Stimulated activated CD8-positive, alpha-beta memory T cell treated with anti-CD3 and anti-CD28 coated beads, Interleukin-7, amount 100 ng/mL, for 1 hour (primary cell): ENCODE data around the gene RSRC2.
A peak's percentile ranks its signal among the peaks of the same experiment; 100 is the strongest.
"Not testable (repeated sequence)": the region's sequence is repeated elsewhere in the genome, so short reads cannot be mapped to it uniquely, and the experiment has no call there.

Experiments used
- DNase-seq, 2 donors: peaks; one replicate each; pipeline ENCODE4 v3.0.0-alpha.2; 2020; ENCODE audit warnings: low read depth in 2 of 2

The RSRC2 gene

GRCh38 chr12:122526683-122527477 is at the start of gene RSRC2, which contains the start of gene KNTC1:
TSS of gene RSRC2 (minus strand) at chr12:122526936. CDS start at chr12:122526853, 83 bp downstream.
TSS of gene KNTC1 (plus strand) at chr12:122527249. CDS start at chr12:122530064, 2,815 bp downstream.
- peak; percentile 92 to 96 for DNase-seq

GRCh38 chr12:122571821-122572220 is 45.1 kb upstream of the RSRC2 start:
- DNase-seq = no peak

GRCh38 chr12:122570006-122570405 is 43.3 kb upstream of the RSRC2 start:
- not testable (repeated sequence) for DNase-seq

DNA sequence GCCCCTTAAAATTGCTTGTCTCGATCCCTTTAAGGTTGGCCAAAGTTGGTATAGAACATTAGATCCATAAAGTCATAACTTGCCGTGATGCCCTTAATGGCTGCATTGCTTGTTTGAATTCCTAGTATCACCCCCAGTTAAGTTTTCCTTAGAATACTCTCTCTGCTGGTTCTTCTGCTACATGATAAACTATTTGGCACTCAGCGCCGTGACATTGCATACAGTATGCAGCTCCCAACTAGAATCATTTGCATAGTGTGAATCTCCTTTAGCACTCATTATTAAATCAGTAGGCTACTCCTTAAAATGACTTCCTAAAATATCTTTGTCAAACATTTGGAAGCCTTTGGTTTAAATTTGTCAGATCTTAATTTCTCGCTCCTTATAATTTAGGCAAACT is 42.6 kb upstream of the RSRC2 start:
- DNase-seq = no peak

DNA sequence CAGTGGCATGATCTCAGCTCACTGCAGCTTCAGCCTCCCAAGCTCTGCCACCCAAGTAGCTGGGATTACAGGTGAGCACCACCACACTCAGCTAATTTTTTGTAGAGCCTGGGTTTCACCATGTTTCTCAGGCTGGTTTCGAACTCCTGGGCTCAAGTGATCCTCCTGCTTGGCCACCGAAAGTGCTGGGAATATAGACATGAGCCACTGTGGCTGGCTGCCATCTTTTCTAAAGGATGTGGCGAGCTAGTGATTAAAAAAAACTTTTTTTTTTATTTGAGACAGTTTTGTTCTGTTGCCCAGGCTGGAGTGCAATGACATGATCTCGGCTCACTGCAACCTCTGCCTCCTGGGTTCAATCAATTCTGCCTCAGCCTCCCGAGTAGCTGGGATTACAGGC is 40.1 kb upstream of the RSRC2 start:
- not testable (repeated sequence) for DNase-seq

DNA sequence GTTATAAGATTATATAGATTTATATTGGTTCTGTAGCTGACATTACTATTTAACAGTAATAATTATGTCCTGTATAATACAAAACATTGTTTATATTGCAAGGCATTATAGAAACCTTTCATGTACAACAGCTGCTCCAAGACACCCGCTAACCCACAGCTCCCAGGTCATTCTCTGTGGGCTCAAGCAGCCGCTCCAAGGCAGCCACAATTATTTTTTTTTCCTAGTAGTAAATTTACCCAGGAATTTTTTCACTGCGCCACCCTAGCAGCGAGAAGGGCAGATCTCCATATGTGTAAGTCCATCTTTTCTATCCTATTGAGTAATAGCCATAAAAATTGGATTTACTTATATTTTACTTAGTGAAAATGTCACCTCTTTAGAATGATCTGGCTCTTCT is 36.6 kb upstream of the RSRC2 start:
- DNase-seq = no peak

DNA sequence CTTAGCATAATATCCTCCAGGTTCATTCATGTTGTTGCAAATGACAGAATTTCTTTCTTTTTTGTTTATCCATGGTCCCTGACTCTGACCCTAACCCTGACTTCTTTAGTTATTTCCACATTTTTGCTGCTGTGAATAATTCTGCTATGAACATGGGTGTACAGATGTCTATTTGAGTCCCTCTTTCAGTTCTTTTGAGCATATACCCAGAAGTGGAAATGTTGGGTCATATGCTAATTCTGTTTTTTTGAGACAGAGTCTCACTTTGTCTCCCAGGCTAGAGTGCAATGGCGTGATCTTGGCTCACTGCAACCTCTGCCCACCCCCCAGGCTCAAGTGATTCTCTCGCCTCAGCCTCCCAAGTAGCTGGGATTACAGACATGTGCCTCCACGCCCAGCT is 33.4 kb upstream of the RSRC2 start:
- DNase-seq = no peak

DNA sequence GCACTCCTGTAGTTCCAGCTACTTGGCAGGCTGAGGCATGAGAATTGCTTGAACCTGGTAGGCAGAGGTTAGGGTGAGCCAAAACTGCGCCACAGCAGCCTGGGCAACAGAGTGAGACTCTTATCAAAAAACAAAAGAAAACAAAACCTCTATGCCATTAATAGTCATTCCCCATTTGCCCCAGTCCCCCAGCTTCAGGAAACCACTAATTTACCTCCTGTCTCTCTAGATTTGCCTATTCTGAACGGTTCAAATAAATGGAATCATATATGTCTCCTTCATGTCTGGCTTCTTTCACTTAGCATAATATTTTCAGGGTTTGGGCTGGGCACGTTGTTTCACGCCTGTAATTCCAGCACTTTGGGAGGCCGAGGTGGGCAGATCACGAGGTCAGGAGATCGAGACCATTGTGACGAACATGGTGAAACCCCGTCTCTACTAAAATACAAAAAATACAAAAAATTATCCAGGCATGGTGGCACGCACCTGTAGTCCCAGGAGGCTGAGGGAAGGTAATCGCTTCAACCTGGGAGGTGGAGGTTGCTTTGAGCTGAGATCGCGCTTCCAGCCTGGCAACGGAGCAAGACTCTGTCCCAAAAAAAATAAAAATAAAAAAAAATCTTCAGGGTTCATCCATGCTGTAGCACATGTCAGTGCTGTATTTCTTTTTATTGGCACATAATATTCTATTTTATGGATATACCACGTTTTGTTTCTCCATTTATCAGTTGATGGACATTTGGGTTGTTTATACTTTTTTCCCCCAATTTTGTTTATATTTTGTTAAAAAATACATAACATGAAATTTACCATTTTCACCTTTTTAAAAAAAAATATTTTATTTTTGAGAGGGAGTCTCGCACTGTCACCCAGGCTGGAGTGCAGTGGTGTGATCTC is 32.3 kb upstream of the RSRC2 start:
- no peak for DNase-seq

DNA sequence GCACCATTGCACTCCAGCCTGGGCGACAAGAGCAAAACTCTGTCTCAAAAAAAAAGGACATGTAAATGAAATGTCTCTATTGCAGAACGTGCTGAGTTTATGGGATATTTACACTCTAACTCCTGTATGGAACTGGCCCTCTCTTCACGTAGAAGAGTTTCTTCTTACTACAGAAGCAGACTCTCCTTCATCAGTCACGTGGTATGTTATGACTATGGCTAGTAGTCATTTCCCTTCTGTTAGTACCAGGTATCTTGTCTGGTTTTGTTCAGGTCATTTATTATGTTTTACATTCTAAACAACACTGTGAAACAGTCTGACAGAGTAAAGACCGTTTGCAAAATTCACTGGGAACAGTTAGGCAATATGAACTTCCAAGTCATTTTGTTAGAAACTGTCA is 20.6 kb upstream of the RSRC2 start:
- DNase-seq = no peak

GRCh38 chr12:122545855-122546254 is 19.1 kb upstream of the RSRC2 start:
- no peak for DNase-seq

DNA sequence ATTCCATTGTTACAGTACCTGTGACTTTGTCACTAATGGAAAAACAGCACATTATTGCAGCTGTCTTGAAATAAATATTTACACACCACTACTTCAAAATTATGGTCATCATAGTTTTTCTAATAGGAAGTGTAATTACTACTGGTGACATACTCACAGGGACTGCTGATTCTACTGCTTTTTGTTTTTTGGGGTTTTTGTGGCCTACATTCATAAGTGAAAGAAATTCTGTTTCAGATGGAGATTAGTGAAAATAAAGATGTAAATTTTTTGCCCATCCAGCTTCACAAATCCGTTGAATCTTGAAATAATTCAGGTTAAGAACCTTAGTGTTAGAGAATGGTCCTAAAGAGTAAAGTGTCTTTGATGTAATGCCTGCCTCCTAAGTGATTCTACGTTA is 17.8 kb upstream of the RSRC2 start:
- no peak for DNase-seq

- no peak for DNase-seq
Measured at GRCh38 chr12:122538496-122538895, 11.8 kb upstream of the RSRC2 start.

DNA sequence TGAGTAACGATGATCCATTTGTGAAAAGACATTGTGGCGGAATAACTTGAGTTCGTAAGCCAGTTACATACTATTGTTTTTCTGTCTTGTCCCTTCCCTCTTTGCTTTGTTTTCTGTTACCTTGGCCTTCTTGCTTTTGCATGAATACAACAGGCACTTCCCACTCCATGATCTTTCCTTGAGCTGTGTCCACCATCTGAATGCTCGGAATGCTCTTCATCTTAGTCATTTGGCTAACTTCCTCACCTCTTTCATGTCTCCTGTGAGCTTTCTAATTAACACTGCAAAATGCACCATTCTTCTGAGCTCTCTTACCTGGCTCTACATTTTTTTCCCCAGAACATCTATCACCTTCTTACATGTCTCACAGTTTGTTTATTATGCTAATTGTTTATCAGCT is 10.3 kb upstream of the RSRC2 start:
- no peak for DNase-seq

DNA sequence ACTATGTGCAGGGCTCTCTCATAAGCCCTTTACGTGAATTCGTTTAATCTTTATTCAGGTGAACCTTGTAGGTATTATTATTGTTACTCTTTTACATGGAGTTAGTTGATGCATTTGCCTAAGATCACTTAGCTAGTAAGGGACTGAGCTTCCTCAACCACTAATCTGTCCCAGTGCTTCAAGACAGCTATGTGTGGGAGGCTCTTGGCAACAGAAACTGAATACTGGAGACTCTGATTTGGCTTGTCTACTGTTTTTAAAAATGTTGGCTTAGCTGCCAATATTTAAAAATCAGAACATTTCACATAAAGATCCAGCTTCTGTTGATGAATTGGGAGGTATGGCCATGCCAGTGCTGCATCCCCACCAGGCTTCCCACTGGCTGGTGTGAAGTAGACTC is 7.1 kb upstream of the RSRC2 start:
- DNase-seq = no peak

DNA sequence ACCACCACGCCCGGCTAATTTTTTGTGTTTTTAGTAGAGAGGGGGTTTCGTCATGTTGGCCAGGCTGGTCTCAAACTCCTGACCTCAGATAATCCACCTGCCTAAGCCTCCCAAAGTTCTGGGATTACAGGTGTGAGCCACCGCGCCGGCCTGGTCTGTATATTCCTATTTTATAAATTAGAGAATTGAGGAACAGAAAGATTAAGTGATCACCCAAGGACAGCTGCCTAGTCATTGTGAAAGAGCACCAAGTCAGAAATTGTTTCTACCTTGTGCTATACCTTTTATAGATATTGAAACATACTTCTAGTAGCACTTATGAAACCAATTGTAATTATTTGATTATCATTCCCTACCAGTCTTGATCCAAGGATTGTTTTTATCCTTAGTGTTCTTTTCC is 2.3 kb upstream of the RSRC2 start:
- no peak for DNase-seq

DNA sequence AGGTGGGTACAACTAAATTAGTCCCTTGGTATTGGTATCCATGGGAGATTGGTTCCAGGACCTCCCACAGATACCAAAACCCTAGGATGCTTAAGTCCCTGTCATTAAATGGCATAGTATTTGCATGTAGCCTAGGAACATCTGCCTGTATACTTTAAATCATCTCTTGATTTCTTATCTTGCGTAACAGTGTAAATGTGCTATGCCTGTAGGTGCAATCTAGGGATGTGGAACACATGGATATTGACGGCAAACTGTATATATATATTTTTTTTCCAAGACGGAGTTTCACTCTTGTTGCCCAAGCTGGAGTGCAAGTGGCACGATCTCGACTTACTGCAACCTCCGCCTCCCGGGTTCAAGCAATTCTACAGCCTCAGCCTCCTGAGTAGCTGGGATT is 1.8 kb upstream of the RSRC2 start:
- DNase-seq = no peak

DNA sequence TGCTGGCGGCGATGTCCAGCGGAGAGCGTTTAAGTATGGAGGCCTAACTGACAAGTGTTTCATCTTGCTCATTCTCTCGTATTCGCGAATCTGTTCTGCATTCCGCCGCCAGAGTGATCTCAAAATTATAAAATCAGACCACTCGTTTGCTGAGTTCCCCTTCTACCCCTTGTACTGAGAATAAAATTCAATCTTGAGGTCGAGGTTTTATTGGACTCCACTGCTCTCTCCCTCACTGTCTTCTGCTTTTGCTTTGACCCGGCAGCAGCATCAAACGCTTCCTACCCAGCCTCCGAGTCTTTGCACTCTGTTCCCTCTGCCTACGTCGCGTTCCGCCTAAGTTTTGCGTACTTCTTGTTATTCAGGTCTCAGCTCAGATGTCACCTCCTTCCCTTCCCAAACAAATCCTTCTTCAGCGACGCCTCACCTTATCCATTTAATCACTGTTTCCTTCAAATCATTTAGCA is 775 bp upstream of the RSRC2 start:
- DNase-seq = no peak

DNA sequence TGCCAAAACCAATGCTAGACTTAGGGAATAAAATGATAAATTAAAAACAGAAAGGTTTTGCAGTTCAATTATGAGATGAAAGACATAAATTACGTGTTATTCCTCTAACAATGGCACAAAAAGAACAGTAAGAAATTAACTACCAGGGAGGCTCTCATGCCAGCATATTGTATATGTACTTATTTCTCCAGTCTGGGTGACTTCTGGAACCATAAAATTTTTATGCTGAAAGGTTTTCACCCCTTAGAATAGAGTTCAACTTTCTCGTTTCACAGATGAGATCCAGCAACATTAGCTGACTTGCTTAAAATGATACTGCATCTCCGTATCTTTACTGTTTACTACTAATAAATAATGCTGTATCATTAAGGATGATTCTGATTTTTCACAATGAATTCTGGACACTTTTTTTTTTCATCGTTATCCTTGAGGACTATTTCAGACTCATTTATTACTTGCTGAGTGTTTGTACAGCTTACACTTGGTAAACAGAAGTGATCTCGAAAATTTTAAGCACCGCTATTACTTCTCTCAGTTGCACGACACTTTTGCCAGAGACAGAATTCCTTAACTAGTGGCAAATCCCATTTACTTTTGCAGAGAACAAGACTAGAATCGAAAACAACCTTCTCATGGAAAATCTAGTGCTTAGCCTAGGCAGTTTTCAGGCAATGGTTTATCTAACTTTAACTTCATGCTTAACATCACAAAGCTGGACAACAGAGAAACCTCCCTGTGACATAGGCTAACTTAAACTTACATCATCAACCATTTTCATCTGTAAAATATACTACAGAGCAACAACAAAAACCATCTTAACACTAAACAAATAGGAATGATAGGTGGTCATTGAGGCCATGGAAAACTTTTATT is 2.7 kb downstream of the RSRC2 start:
- DNase-seq = no peak

DNA sequence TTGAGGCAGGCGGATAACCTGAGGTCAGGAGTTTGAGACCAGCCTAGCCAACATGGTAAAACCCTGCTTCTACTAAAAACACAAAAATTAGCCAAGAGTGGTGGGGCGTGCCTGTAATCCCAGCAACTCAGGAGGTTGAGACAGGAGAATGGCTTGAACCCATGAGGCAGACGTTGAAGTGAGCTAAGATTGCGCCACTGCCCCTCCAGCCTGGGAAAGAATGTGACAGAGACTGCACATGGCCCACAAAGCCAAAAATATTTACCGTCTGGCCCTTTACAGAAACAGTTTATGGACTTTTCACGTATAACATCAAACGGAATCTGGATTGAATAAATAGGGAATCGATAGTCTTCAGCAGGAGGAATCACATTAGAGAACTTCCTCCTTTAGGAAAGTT is 3.5 kb downstream of the RSRC2 start:
- DNase-seq = no peak

GRCh38 chr12:122520676-122521075 is 6.1 kb downstream of the RSRC2 start:
- no peak for DNase-seq

DNA sequence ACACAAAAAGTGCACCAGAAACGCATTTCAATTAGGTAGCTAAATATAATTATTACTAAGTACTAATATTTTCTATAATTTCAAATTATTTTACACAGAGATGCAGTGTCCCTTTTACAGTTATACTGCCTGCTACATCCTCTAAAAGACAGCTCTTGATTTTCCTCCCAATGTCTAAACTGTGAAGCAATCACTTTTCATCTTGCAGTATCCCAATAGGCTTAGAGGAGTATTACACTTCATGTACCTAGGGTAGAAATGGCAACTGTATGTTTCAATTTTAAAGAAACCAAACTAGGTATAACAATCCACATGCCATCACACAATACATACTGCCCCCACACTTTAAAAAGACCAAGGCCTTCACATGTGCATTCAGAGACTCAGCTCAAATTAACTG is 7.3 kb downstream of the RSRC2 start:
- DNase-seq = no peak

DNA sequence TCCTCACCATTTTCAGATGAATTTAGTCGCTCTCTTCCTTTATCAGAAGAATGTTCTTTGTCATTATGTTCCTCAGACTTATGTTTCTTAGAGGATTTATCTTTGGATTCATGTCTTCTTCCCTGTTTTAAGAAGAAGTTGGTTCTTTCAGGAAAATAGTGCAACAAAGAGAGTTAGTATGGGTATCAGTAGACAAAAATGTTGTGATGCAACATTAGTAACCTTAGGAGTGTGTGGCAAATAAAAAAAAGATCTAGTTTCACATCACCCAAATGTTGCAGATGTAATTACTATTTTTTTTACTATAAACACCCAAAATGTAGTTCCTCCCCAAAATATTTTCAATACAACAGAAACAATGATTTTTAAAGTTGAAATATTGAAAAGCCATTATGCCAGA is 7.8 kb downstream of the RSRC2 start:
- no peak for DNase-seq
